HG03520 (cell line): ENCODE measurements around the gene SLC37A1.

Experiments
- ATAC-seq: cut with Tn5 transposase; IDR thresholded peaks from one replicate; pipeline ENCODE4 v1.9.1; 2021; ENCODE audit warnings: mild to moderate bottlenecking, moderate library complexity; ENCODE audit not compliant: unreplicated experiment

Gene SLC37A1

GRCh38 chr21:42630626-42631025, 117.0 kb downstream of the SLC37A1 start:
- no peak for ATAC-seq
